Right lobe of liver (tissue), 6 donors: ENCODE measurements around the gene KRTAP5-2. TPM values are rescaled to one million over a fixed set of nuclear protein-coding genes. Genes with fewer than 3 reads are reported as not detected.
"Not testable (repeated sequence)": the region's sequence is repeated elsewhere in the genome, so short reads cannot be mapped to it uniquely, and the experiment has no call there.

Experiments
- ATAC-seq, 4 donors: fragments of 200-7000 bp; cut with Tn5 transposase; one replicate each; pipeline ENCODE4 v1.9.1; 2020; ENCODE audit warnings: mild to moderate bottlenecking in 4 of 4, moderate library complexity in 4 of 4
- DNase-seq, 3 donors: peaks; one replicate each; pipeline ENCODE4 v3.0.0-alpha.2; 2020
- H3K27ac ChIP-seq, 3 donors: fragments of 200-600 bp; one replicate each; pipeline ENCODE4 v1.8.0; 2022
- H3K27me3 ChIP-seq, 2 donors: fragments of 200-600 bp; one replicate each; pipeline ENCODE4 v1.8.0; 2022
- H3K36me3 ChIP-seq, 4 donors: fragments of 200-600 bp; sonication (generic) in 1 of 4; one replicate each; pipeline versions ENCODE4 v1.5.1 to v1.8.0; 2017 to 2022; ENCODE audit warnings: control low read depth in 1 of 4
- H3K4me1 ChIP-seq, 4 donors: fragments of 200-600 bp; sonication (generic) in 1 of 4; one replicate each; pipeline versions ENCODE4 v1.5.1 to v1.8.0; 2017 to 2022; ENCODE audit warnings: control low read depth in 1 of 4
- H3K4me3 ChIP-seq, 3 donors: fragments of 200-600 bp; one replicate each; pipeline ENCODE4 v1.8.0; 2022
- H3K9me3 ChIP-seq, 4 donors: fragments of 200-600 bp; sonication (generic) in 1 of 4; one replicate each; pipeline versions ENCODE4 v1.5.1 to v1.8.0; 2017 to 2022; ENCODE audit warnings: control low read depth in 1 of 4
- CTCF ChIP-seq, 4 donors: fragments of 200-600 bp in 3 of 4; fragments of 450-650 bp in 1 of 4; IDR thresholded peaks; one replicate each; pipeline versions ENCODE4 v1.5.1 to v1.8.0; 2016 to 2022; ENCODE audit warnings: antibody characterized with exemption in 4 of 4, mild to moderate bottlenecking in 2 of 4
- POLR2A ChIP-seq: fragments of 450-650 bp; IDR thresholded peaks from one replicate; pipeline ENCODE4 v1.6.1; 2017; ENCODE audit warnings: antibody characterized with exemption, mild to moderate bottlenecking
- WGBS: methylation state at CpG from one replicate; pipeline ENCODE4 v1.1.6; 2018; ENCODE audit warnings: low coverage, low lambda C conversion rate; ENCODE audit not compliant: insufficient coverage; ENCODE audit errors: missing lambda C conversion rate; 5-methylcytosine and 5-hydroxymethylcytosine counted together
- intact Hi-C, 2 donors: fragments of 100-400 bp; cut with DNase I; formaldehyde crosslinking; loops; one replicate each; pipeline versions ENCODE4 v1.11.2 to v1.14.1; 2022
- long read RNA-seq: library from polyadenylated mRNA; unstranded; transcript quantifications from one replicate; pipeline ENCODE4 v2.0.0, GENCODE V29; 2019
- total RNA-seq, 6 experiments: library from RNA; depleted of rRNA in 2 of 6; stranded (reverse); fragments of >200 nt in 2 of 6; fragmentation: NEBNext Ultra II Directional in 3 of 6; extraction: Animal tissue kit (Norgen Biotek cat#: 25700) in 3 of 6; gene quantifications; one replicate each; pipeline versions ENCODE4 v1.1.0 to v1.2.4, GENCODE V29; 2016 to 2023
- donor health status: DM: no; HTN: yes; CAD: no.
- donor health status: DM: no; HTN: no; CAD: no.
- donor health status: DM: no; HTN: no; CAD: no.
- donor health status: DM: no; HTN: yes; CAD: no.
- donor health status: DM: no; HTN: yes; CAD: no.

KRTAP5-2 gene
- total RNA-seq, result not detected
- long read RNA-seq, result 0 reads

GRCh38 chr11:1597994-1598380 is at the start of gene KRTAP5-2:
KRTAP5-2 (minus strand) TSS chr11:1598294; CDS start chr11:1598250, 44 bp downstream.
- no CpG with 5 or more reads among the region's 4 CpGs for WGBS
- Histone ChIP-seq H3K4me1 (no peaks in the 10 kb centered on the region), H3K4me3 (no peak within 1 kb of the TSS), H3K9me3 (no peaks in the 10 kb centered on the region), H3K36me3 (no peaks in the 10 kb centered on the region), H3K27me3 (peaks cover 0 to under 1% of the 10 kb centered on the region in 2 donors), H3K27ac (no peak within 1 kb of the TSS)
- intact Hi-C loops, result no loop called here
- TF ChIP-seq CTCF (IDR thresholded peaks at IDR 0.05) (no peak), POLR2A (no peak)
- no peak for ATAC-seq
- no peak for DNase-seq

- intact Hi-C loops, result not testable (repeated sequence)
Measured at GRCh38 chr11:1646540-1646939, 48.4 kb upstream of the KRTAP5-2 start.

DNA sequence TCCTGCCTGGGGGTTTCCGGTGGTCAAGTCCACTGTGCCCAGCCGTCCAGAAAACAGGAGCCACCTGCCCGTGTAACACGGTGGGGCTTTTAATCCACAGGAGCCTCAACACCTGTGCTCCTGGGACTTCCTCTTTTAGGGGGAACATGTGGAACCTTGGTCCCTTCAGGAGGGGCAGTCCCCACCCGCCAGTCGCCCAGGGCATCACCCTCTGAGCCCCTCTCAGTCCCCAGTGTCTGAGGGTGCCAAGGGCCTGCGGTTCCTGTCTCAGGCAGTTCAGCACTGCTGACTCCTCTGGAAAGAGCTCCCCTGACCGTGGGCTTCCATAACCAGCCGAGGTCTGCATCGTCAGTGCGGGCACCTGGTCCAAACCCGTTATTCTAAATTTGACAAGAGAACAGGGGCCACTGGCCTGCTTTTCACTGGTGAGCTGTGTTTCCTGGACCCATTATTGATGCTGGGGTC is 47.3 kb upstream of the KRTAP5-2 start:
- Histone ChIP-seq H3K9me3 (no peaks in the 10 kb centered on the region), H3K36me3 (no peaks in the 10 kb centered on the region), H3K4me1 (no peaks in the 10 kb centered on the region), H3K4me3 (no peak overlapping the region), H3K27ac (no peak overlapping the region), H3K27me3 (no peaks in the 10 kb centered on the region)
- intact Hi-C loops, result no loop called here
- no peak for TF ChIP-seq POLR2A
- no peak for TF ChIP-seq CTCF (IDR thresholded peaks at IDR 0.05)
- DNase-seq, result no peak
- WGBS, result no CpG with 5 or more reads among the region's 12 CpGs
- no peak for ATAC-seq

More at GRCh38 chr11:1646540-1646939, 48.4 kb upstream of the KRTAP5-2 start:
- 87% methylated on average over 8 of the region's 10 CpGs for WGBS
- not testable (repeated sequence) for H3K27ac ChIP-seq, H3K36me3 ChIP-seq, DNase-seq, H3K9me3 ChIP-seq, H3K27me3 ChIP-seq, H3K4me3 ChIP-seq, H3K4me1 ChIP-seq, ATAC-seq

GRCh38 chr11:1644601-1645356 is 46.7 kb upstream of the KRTAP5-2 start:
- DNase-seq, result no peak
- Histone ChIP-seq H3K36me3 (no peaks in the 10 kb centered on the region), H3K4me1 (no peaks in the 10 kb centered on the region), H3K4me3 (no peak overlapping the region), H3K9me3 (no peaks in the 10 kb centered on the region), H3K27me3 (no peaks in the 10 kb centered on the region), H3K27ac (no peak overlapping the region)
- intact Hi-C loops, result no loop called here
- 67% methylated on average over 10 of the region's 20 CpGs for WGBS
- ATAC-seq, result no peak
- TF ChIP-seq CTCF (IDR thresholded peaks at IDR 0.05), result no peak
- no peak for TF ChIP-seq POLR2A

GRCh38 chr11:1643146-1643690 is 45.1 kb upstream of the KRTAP5-2 start:
- DNase-seq, result no peak
- no peak overlapping the region for H3K27ac ChIP-seq

More at GRCh38 chr11:1643146-1643690, 45.1 kb upstream of the KRTAP5-2 start:
- Histone ChIP-seq H3K27me3 (no peaks in the 10 kb centered on the region), H3K4me3 (no peak overlapping the region), H3K4me1 (no peaks in the 10 kb centered on the region), H3K36me3 (no peaks in the 10 kb centered on the region), H3K9me3 (no peaks in the 10 kb centered on the region)
- intact Hi-C loops, result no loop called here
- TF ChIP-seq POLR2A (no peak), CTCF (IDR thresholded peaks at IDR 0.05) (no peak)
- no peak for ATAC-seq
- WGBS, result 96% methylated on average over 3 of the region's 20 CpGs
